NCI-H748 treated with DMSO at 0.1 percent for 48 hours (cell line): ENCODE results near the gene ARHGEF40.
A peak's percentile ranks its signal among the peaks of the same experiment; 100 is the strongest.

Source experiments
- DNase-seq: peaks from one replicate; lab custom pipeline; 2025; lab: John Stamatoyannopoulos, UW

The ARHGEF40 gene

GRCh38 chr14:21070083-21070609, at the start of gene ARHGEF40:
Gene ARHGEF40, plus strand, starts transcription at chr14:21070304. Its CDS starts 93 bp downstream, at chr14:21070397.
- DNase-seq: no peak

DNA sequence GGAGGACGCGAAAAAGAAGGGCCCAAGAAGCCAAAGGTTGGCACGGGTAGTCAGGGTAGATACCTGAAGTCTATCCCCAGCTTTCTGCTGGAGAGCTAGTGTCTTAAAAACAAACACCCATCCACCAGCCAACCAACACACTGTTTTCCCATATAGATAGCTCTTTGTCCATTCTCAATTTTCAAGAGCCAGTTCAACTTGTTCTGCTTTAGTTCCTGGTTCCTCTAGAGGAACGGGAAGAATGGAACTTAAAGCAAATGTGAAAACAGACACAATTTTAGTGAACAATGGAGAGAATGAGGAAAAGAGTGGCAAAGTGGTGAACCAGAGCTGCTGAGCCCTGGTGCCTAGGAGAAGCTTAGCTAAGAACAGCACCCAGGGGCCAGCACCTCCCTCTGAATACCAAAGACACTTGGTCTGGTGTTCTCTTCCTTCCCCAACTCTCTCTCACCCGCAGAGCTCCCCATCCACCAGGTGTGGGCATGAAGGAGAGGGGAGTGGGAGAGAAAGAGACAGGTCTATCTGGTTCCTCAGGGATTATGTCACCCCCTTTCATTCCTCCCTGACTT, 49.0 kb upstream of the ARHGEF40 start:
- no peak for DNase-seq

DNA sequence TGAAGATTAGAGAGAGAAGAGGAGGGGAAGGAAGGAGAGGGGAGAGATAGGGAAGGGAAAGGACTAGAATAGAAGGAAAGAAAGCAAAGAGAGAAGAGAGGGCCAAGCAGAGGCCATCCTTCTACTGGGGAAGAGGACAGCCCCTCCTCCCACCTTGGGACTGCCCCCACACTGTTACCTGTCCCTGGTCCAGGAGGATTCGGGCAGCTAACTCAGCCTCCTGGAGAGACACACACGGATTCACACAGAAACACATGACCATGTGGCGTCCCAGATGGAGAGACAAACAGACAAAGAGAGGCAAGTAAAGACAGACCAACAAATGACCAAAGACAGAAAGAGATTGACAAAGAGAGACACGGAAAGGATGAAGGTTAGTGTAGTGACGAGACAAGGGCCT, 47.4 kb upstream of the ARHGEF40 start:
- DNase-seq: no peak

- no peak for DNase-seq
Measured at GRCh38 chr14:21023174-21023573, 46.9 kb upstream of the ARHGEF40 start.

DNA sequence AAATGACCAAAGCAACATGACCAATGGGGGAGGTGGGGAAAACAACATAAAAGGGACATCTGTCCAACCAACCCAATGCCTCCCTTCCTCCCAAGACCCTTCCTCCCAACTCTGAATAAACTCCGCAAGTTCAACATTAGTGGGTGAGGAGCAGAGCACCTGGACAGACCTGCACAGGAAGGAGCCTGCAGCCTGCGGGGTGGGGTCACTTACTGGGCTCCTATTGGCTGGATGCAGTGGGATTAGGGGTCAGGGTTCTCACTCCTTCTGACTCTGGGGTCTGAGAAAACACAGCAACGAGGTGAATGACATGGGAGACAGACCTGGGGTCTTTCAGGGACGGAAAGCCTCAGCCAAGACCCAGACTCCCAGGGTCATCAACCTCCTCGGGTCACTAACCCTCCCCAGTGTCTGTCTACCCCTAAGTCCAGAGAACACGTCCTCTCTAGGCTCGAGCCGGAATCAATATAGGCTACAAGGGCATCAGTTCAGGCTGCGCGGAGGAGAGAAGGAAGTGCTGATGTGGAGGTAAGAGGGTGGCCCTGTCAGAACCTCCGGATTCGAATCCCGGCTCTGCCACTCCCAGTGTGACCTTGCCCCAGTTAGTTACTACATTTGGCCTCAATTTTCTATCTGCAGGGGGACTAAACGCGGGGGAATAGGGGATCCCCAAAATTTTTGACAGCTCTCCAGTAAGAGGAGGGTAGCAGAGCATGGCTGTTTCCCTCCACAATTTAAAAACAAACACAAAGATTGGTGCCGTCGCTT, 46.1 kb upstream of the ARHGEF40 start:
- no peak for DNase-seq

GRCh38 chr14:21024585-21025370, 45.3 kb upstream of the ARHGEF40 start, which contains the start of gene NDRG2:
Gene NDRG2, minus strand, starts transcription at chr14:21025061. Its CDS starts 1,746 bp downstream, at chr14:21023315.
- peak; percentile 28 for DNase-seq

DNA sequence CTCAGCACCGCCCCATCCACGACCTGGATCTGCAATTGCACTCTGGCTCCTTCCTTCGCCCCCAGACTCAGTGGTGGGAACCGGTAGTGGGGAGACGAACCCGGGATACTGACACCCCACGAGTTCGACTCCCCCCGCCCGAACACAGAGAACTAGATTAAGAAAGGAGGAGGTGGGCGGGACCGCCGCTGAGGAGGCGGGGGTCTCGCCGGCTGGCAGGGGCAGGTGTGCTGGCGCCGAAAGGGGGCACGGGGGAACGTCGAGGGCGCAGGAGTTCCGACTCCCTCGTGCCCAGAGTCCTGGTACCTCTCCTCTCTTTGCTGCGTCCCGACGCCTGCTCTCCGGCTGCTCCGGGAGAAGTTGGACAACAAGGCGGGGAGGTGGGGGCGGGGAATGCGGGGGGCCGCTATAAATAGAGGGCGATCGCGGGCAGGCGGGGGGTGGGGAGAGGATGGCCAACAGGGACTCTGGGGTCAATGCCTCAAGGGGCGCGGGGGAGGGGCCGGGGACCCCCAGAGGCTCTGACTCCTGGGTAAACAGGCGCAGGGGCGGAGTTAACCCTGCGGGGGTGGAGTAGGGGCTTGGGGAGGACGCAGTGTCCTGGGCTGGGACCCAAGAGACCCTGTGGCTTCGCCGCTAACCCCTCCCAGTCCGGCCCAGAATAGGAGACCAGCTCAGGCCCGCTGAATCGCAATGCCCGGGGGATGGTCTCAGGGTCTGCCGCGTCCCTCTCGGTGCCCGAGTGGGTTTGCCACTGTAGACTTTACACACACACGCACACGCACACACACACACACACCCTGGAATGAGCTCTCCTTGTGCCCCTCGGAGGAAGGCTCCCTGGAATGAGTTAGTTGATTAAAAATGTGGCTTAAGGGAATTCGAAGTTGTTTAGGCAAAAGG, 44.5 kb upstream of the ARHGEF40 start:
- DNase-seq: no peak

DNA sequence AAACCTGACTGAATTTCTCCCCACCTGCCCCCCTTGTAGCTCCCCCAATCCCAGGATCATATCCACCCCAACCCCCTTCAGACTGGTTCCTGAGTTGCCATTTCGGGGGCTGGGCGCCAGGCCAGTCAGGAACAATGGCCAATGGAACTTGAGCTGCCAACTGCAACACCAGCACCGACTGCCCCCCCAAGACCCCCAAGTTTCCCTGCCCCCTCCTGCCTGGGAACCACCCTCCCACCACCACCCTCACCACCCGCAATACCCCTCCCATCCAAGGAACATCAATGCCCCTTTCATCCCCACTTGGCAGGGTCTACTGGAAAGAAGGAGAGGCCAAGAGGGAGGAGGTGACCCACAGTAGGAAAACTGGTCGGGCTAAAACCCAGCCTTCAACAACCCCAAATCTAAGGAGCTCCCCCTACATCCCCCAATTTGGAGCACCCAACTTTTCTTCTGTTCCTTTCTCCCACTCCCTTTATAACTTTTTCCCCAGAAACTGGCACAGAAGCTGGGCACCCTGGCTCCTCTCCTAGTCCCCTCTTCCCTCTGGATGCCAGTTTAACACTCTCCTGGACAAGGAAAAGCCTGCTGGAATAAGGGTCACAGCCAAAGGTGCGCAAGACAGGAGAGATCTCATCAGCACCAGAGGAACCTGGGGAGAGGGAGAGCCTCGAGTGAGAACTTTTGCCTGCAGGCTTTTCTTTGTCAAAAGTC, 43.7 kb upstream of the ARHGEF40 start:
- DNase-seq: no peak

DNA sequence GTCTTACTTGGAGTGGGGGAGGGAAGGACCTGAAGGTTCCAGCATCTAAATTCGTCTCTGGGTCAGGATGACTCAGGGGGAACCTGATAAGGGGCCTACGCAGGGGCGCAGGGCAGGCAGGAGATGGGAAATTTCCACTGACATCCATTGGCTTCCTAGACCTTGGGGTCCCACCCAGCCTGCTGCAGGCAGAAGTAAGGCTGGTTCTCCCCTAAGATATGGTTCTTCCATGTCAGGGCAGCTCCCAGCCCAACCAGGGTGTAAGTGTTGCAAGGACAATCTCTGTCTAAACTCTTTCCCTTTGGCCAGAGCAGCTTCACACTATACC, 43.2 kb upstream of the ARHGEF40 start:
- DNase-seq: no peak

DNA sequence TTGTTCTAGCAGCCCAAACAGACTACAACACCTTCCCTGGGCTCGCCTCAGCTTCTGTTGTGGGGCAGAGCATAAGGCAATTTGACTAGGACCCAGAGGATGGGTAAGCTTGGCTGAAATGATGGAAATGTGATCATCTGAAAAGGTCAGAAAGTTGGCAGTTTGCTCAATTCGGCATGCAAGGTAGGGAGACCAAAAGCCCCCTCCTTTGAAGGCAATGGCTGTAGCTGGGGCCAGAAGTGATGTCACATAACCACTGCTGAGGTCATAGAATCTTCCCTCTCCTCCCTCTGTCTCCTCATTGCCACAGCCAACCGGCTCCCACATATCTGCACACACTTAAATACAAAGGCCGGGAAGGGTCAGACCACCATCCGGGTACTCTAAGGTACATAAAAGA, 40.2 kb upstream of the ARHGEF40 start, which contains the start of gene TPPP2:
TPPP2 (plus strand) TSS at position 301 of the 400 bp plus-strand sequence. CDS start 365 bp downstream, outside the sequence.
- no peak for DNase-seq

GRCh38 chr14:21030531-21030930, 39.6 kb upstream of the ARHGEF40 start:
- DNase-seq: no peak

DNA sequence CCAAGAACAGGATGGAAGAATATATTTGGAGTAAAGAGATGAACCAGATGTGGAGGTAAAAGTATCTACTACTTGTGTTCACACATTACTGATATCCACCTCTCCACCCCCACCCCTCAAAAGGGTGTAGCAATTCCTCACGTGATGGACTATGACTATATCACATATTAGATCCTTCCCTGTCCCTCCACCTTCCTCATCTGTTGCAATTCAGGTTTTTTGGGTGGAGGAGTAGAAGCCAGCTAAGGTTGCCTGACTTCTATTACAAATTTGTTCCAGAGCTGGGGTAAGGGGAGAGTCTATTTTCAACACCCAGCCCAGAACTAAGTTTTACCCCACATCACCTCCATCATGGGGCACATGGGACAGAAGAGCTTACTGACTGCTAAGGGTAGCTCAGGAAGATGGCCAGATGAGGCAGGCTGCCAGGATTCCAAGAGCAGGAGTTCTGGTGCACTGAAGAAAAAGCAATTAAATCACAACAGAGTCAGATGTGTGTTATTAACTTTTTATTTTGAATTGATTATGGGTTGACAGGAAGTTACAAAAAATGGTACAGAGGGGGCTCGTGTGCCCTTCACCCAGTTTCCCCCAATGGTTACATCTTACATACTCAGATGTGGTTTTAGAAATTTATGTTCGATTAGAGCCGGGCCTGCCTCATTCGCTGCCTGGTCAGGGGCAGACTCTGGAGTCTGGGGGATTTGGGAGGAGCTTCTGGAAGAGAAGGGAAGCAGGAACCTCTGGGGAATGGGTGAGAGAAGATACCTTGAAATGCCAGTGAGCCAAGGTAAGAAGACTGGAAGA, 37.6 kb upstream of the ARHGEF40 start:
- DNase-seq: no peak

GRCh38 chr14:21033133-21033698, 36.9 kb upstream of the ARHGEF40 start:
- DNase-seq: no peak

DNA sequence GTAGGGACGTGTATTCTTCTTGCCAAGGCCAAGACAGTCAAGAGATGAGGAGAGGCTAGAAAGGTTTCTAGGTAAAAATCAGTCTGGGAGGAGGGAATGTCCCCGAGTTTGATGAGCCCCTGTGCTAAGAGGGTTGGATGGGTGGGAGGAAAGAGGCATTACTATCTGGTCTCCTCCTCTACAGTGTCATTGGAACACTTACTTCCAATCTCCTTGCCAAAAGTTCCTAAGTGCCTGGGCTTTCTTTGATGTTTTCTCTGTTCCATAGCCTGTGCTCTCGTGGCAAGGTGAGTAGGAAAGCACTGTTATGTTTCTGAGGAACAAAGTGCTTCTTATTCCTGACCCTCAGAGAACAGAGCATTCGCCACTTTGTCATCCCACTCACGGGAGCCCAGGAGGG, 35.4 kb upstream of the ARHGEF40 start, which contains the start of gene RNASE13:
RNASE13 (minus strand) TSS at position 101 of the 400 bp plus-strand sequence. CDS start 519 bp downstream, outside the sequence.
- DNase-seq: no peak

DNA sequence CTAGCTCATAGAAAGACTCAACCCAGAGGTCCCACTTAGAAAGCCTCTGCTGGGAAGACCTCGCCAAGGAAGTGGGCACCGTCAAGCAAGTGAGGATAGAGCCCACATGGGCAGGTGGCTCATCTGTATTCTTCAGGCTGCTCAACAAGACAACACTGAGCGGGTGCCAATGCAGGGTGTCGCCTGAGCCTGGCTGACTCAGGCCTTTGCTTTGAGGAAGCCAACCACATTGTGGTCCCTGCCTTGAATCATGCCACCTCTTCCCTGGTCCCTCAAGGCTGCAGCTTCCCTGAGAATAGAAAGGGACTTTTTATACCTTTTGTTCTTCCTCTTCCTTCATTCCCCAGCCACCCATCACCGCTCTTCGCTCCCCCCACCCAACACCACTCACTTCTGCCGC, 33.4 kb upstream of the ARHGEF40 start:
- DNase-seq: no peak

- no peak for DNase-seq
Measured at GRCh38 chr14:21037156-21037555, 32.9 kb upstream of the ARHGEF40 start.

DNA sequence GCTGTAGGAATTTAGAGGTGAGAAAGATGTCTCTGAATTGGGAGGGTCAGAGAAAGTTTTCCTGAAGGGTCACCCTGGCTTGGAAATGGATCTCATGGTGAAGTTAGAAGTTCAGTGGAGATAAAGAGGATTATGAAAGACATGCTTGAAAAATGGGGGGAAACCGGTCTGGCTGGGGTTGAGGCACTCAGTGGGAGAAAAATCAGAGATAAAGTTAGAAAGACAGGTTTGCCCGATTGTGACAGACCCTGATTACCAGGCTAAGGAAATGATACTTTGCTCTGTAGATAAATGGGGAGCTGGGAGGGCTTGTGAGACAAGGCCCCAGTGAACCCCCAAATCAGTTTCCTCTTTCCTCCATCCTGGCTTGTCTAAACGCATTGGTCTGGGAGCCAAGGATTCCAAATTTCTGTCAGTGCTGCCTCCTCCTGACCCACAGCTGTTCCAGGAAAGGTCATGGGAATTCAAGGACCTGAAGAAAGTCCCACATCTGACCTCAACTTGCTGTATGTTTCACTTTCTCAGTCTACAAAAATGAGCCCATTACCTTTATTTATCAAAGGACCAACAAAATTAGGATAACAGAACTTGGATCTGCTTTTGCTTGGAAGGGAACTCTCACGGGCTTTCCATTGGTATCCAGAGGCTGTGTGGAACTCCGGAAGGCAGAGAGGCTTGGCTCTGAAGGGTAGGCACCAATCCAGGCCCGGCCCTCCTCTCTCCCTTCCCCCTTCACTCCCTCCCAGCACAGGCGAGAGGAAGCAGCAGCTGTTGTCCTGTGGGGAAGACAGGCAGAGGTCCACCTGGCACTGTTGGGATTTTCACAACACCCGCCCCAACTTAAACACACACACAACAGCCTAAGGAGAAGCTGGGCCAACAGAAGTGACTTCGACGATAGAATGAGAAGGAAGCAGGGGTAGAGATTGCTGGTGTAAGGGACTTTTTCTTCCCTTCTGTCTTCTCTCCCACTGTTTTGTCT, 31.4 kb upstream of the ARHGEF40 start:
- DNase-seq: no peak
